ENCODE measurements around the gene GPC1.
"Not testable (repeated sequence)": the region's sequence is repeated elsewhere in the genome, so short reads cannot be mapped to it uniquely, and the experiment has no call there.

Gene GPC1

GRCh38 chr2:240467149-240467642 is 31.7 kb downstream of the GPC1 start:
- no peak for DNase-seq (ENCODE audit: low read depth)

- no peak for DNase-seq (ENCODE audit: low read depth)
Measured at GRCh38 chr2:240467659-240468302, 32.3 kb downstream of the GPC1 start.

GRCh38 chr2:240468303-240469238 is 33.1 kb downstream of the GPC1 start:
- no peak for DNase-seq (ENCODE audit: low read depth)

- DNase-seq (ENCODE audit: low read depth), result no peak
Measured at GRCh38 chr2:240469239-240469636, 33.8 kb downstream of the GPC1 start.

- no peak for DNase-seq (ENCODE audit: low read depth)
Measured at GRCh38 chr2:240469740-240470139, 34.3 kb downstream of the GPC1 start.

- no peak for DNase-seq (ENCODE audit: low read depth)
Measured at GRCh38 chr2:240472078-240472790, 36.8 kb downstream of the GPC1 start.

GRCh38 chr2:240473211-240473610 is 37.7 kb downstream of the GPC1 start:
- DNase-seq (ENCODE audit: low read depth), result no peak

- DNase-seq (ENCODE audit: low read depth), result no peak
Measured at GRCh38 chr2:240477916-240478315, 42.5 kb downstream of the GPC1 start.

GRCh38 chr2:240478346-240479110 is 43.1 kb downstream of the GPC1 start:
- DNase-seq (ENCODE audit: low read depth), result no peak

GRCh38 chr2:240479111-240479501 is 43.6 kb downstream of the GPC1 start:
- DNase-seq (ENCODE audit: low read depth), result no peak

GRCh38 chr2:240480834-240481623 is 45.6 kb downstream of the GPC1 start:
- DNase-seq (ENCODE audit: low read depth), result no peak

GRCh38 chr2:240481720-240482119 is 46.3 kb downstream of the GPC1 start:
- DNase-seq (ENCODE audit: low read depth), result no peak

GRCh38 chr2:240482141-240482540 is 46.7 kb downstream of the GPC1 start:
- no peak for DNase-seq (ENCODE audit: low read depth)

- no peak for DNase-seq (ENCODE audit: low read depth)
Measured at GRCh38 chr2:240491483-240491882, 56.0 kb downstream of the GPC1 start.

GRCh38 chr2:240494194-240494793 is 58.8 kb downstream of the GPC1 start:
- no peak for DNase-seq (ENCODE audit: low read depth)

- not testable (repeated sequence) for DNase-seq (ENCODE audit: low read depth)
Measured at GRCh38 chr2:240494942-240495341, 59.5 kb downstream of the GPC1 start.

GRCh38 chr2:240497082-240497481 is 61.6 kb downstream of the GPC1 start:
- DNase-seq (ENCODE audit: low read depth), result not testable (repeated sequence)

- DNase-seq (ENCODE audit: low read depth), result no peak
Measured at GRCh38 chr2:240498171-240498957, 62.9 kb downstream of the GPC1 start.

- DNase-seq (ENCODE audit: low read depth), result no peak
Measured at GRCh38 chr2:240498958-240499260, 63.4 kb downstream of the GPC1 start.
